Heart left ventricle (tissue), 16 donors: ENCODE data around the gene MUC4. TPM values are rescaled to one million over a fixed set of nuclear protein-coding genes. Genes with fewer than 3 reads are reported as not detected.
A peak's percentile ranks its signal among the peaks of the same experiment; 100 is the strongest.

Experiments used
- ATAC-seq, 4 donors: fragments of 200-7000 bp; cut with Tn5 transposase; one replicate each; pipeline ENCODE4 v1.9.1; 2020 to 2022; ENCODE audit warnings: moderate library complexity in 4 of 4, mild to moderate bottlenecking in 3 of 4, moderate number of reproducible peaks in 1 of 4
- DNase-seq, 5 donors: peaks; one replicate each; pipeline ENCODE4 v3.0.0-alpha.2; 2020
- H3K27ac ChIP-seq, 12 donors: fragments of 200-600 bp; sonication (generic) in 4 of 12; one replicate each; pipeline versions ENCODE4 v1.5.0 to v1.8.0; 2016 to 2022; ENCODE audit warnings: mild to moderate bottlenecking in 2 of 12
- H3K27me3 ChIP-seq, 9 donors: fragments of 200-600 bp; sonication (generic) in 2 of 9; one replicate each; pipeline versions ENCODE4 v1.5.1 to v1.8.0; 2016 to 2022; ENCODE audit warnings: mild to moderate bottlenecking in 3 of 9
- H3K36me3 ChIP-seq, 9 donors: fragments of 200-600 bp; sonication (generic) in 2 of 9; one replicate each; pipeline versions ENCODE4 v1.5.0 to v1.8.0; 2018 to 2022; ENCODE audit warnings: mild to moderate bottlenecking in 2 of 9
- H3K4me1 ChIP-seq, 12 donors: fragments of 200-600 bp; sonication (generic) in 4 of 12; one replicate each; pipeline versions ENCODE4 v1.5.0 to v1.8.0; 2016 to 2022; ENCODE audit warnings: mild to moderate bottlenecking in 3 of 12
- H3K4me3 ChIP-seq, 12 donors: fragments of 200-600 bp; sonication (generic) in 4 of 12; one replicate each; pipeline versions ENCODE4 v1.5.0 to v1.8.0; 2017 to 2022; ENCODE audit warnings: mild to moderate bottlenecking in 9 of 12, moderate library complexity in 4 of 12
- H3K9me3 ChIP-seq, 12 donors: fragments of 200-600 bp; sonication (generic) in 4 of 12; one replicate each; pipeline versions ENCODE4 v1.5.0 to v1.8.0; 2016 to 2022; ENCODE audit warnings: mild to moderate bottlenecking in 1 of 12
- POLR2A ChIP-seq, 2 donors: fragments of 450-650 bp; IDR thresholded peaks; one replicate each; pipeline ENCODE4 v1.6.1; 2017; ENCODE audit warnings: antibody characterized with exemption in 2 of 2, mild to moderate bottlenecking in 2 of 2, moderate library complexity in 2 of 2
- WGBS, 4 donors: extraction: QIAGEN DNeasy Blood & Tissue Kit in 2 of 4; methylation state at CpG; one replicate each; pipeline versions ENCODE4 v1.1.5 to v1.1.7; 2013 to 2018; 5-methylcytosine and 5-hydroxymethylcytosine counted together
- intact Hi-C, 10 donors: fragments of 100-400 bp; cut with DNase I; formaldehyde crosslinking; loops; one replicate each; pipeline versions ENCODE4 v1.11.1 to v1.14.2; 2022
- polyA plus RNA-seq, 2 donors: library from polyadenylated mRNA; stranded (reverse); fragments of 200-250 nt; gene quantifications; one replicate each; pipeline ENCODE4 v1.2.3, GENCODE V29; 2013
- total RNA-seq, 9 donors: library from RNA; depleted of rRNA in 2 of 9; stranded (reverse); fragments of >200 nt in 2 of 9; fragmentation: NEBNext Ultra II Directional in 3 of 9; extraction: Animal tissue kit (Norgen Biotek cat#: 25700) in 3 of 9; gene quantifications; one replicate each; pipeline versions ENCODE4 v1.1.0 to v1.2.4, GENCODE V29; 2016 to 2023
- TF ChIP-seq, protein P1 (sequence below), 12 donors: fragments of 200-600 bp; sonication (generic) in 4 of 12; IDR thresholded peaks; one replicate each; pipeline versions ENCODE4 v1.5.0 to v1.8.0; 2018 to 2022; ENCODE audit warnings: antibody characterized with exemption in 12 of 12, mild to moderate bottlenecking in 5 of 12
- donor health status: ischemic (EF 13 %, LVEDD 7.1; RV severe dilation, severe dysfunction).
- donor health status: healthy with polysubstance abuse.
- donor health status: DM: no; HTN: yes; CAD: no.
- donor health status: DM: no; HTN: no; CAD: no.
- donor health status: ischemic (EF 25% LVEDD 6.9; RV normal size, moderate dysfunction).
- donor health status: ischemic (EF 25% LVEDD 5.7; RV mildly dilated, moderate dysfunction).
- donor health status: healthy.
- donor health status: DM: yes; HTN: yes; CAD: no.
- donor health status: ischemic (EF 35%, LVEDD 5.7; RV mildly dilated, moderate dysfunction).
- donor health status: nonischemic (EF 11% LVEDD 7.7; RV severe dilation, severe dysfunction).
- donor health status: DM: yes; HTN: yes; CAD: no.
- donor health status: PGD.
- donor health status: ischemic (EF 29% LVEDD 5.4; RV normal size, mild dysfunction).
- donor health status: nonischemic (EF 23%, LVEDD 6.1; RV moderate dilation, normal function).

The MUC4 gene
- total and polyA plus RNA-seq, 11 donors, result 0.02 to 0.17 (median 0.03) TPM; not detected in 8

DNA sequence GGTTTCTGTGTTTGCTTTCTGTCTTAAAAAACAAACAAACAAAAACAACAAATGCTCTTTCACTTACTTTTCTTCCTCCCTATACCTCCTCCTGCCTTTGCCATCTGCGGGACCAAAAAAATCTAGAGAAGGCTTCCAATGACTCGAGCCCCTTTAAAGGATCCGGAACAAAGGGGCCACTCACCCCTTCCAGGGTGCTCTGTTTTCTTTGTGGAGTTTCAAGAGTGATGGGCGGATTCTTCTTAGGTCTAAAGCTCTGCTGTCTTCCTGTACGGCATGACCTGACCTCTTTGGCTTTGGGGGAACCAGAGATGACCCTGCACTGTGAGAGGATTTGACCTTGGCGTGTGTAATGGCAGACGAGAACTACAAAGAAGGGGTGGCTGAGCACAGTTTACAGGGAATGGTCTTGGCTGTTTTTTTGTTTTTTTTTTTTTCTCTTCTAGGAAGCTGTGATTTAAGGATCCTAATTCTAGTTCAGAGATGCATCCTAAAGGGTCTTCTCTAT lies 93.2 kb downstream of the MUC4 start:
- 69 to 84% (median 76%) methylated on average over 7 of the region's 7 CpGs for WGBS, 4 donors
- ATAC-seq (no peak), DNase-seq (peak in 1 of 5 donors; percentile 15)
- Histone ChIP-seq H3K9me3 (no peaks in the 10 kb centered on the region), H3K4me1 (no peaks in the 10 kb centered on the region), H3K4me3 (no peak overlapping the region), H3K27me3 (no peaks in the 10 kb centered on the region), H3K27ac (no peak overlapping the region), H3K36me3 (peaks cover 0 to 24% (median 16%) of the 10 kb centered on the region in 9 donors)
- intact Hi-C loops, result loop anchor here in 2 of 10 donors (5.0 kb wide), 2 partner anchors 96 to 101 kb away; no protein-coding TSS in a partner anchor
- TF ChIP-seq POLR2A (IDR thresholded peaks at IDR 0.05), result no peak
- TF ChIP-seq, protein P1, sequence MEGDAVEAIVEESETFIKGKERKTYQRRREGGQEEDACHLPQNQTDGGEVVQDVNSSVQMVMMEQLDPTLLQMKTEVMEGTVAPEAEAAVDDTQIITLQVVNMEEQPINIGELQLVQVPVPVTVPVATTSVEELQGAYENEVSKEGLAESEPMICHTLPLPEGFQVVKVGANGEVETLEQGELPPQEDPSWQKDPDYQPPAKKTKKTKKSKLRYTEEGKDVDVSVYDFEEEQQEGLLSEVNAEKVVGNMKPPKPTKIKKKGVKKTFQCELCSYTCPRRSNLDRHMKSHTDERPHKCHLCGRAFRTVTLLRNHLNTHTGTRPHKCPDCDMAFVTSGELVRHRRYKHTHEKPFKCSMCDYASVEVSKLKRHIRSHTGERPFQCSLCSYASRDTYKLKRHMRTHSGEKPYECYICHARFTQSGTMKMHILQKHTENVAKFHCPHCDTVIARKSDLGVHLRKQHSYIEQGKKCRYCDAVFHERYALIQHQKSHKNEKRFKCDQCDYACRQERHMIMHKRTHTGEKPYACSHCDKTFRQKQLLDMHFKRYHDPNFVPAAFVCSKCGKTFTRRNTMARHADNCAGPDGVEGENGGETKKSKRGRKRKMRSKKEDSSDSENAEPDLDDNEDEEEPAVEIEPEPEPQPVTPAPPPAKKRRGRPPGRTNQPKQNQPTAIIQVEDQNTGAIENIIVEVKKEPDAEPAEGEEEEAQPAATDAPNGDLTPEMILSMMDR (IDR thresholded peaks at IDR 0.05), result no peak

DNA sequence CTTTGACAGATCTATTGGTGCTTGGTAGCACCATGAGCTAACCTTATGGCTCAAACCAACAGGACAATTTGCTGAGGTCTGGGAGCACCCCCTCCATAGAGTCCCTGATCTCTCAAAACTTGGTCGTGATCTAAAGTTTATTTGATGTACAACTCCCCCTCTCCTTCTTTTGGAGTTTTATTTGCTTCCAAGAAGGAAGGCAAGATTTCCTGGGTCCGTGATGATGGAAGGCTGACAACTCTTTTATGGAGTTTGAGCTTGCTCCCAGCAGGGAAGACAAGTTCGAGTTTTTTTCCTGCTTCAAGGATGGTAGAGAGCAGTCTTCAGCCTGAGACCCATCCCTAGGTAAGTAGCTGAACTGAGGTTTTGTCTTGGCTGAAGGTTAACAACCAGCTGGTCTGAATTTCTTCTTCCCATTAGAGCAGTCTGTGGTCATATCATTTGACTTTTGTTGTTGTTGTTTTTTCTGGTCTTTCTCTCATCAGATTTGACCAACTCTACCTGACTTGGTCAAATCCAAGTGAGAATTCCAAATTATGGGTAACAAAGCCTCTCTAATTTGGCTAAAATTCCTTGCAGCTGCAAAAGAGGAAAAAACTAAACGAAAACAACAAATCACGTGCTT lies 93.8 kb downstream of the MUC4 start:
- WGBS, 4 donors, result 73 to 95% (median 76%) methylated on average over 5 of the region's 5 CpGs
- intact Hi-C loops, result loop anchor here in 2 of 10 donors (5.0 kb wide), 2 partner anchors 96 to 101 kb away; no protein-coding TSS in a partner anchor

DNA sequence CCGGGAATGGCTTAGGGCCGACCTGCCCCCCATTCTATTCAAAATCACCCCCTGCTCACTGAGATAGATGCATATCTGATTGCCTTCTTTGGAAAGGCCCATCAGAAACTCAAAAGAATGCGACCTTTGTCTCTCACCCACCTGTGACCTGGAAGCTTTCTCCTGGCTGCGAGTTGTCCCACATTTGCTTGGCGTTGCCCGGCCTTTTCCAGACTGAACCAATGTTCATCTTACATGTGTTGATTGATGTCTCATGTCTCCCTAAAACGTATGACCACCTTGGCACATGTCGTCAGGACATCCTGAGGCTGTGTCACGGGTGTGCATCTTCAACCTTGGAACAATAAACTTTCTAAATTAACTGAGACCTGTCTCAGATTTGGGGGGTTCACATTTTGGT lies 94.3 kb downstream of the MUC4 start:
- ATAC-seq, result no peak
- TF ChIP-seq, protein P1 (IDR thresholded peaks at IDR 0.05), result no peak
- DNase-seq, result peak in 1 of 5 donors; percentile 43
- intact Hi-C loops, result loop anchor here in 2 of 10 donors (5.0 kb wide), 2 partner anchors 95 to 100 kb away; no protein-coding TSS in a partner anchor
- no peaks in the 10 kb centered on the region for H3K4me1 ChIP-seq
- 76 to 85% (median 78%) methylated on average over 9 of the region's 9 CpGs for WGBS, 4 donors
- no peaks in the 10 kb centered on the region for H3K27me3 ChIP-seq
- no peak overlapping the region for H3K27ac ChIP-seq
- no peaks in the 10 kb centered on the region for H3K9me3 ChIP-seq
- no peak overlapping the region for H3K4me3 ChIP-seq
- H3K36me3 ChIP-seq, result peaks cover 0 to 24% (median 16%) of the 10 kb centered on the region in 9 donors

More for the DNA sequence above, 93.8 kb downstream of the MUC4 start:
- H3K4me3 ChIP-seq, result no peak overlapping the region
- H3K9me3 ChIP-seq, result no peaks in the 10 kb centered on the region
- no peak overlapping the region for H3K27ac ChIP-seq
- no peak for TF ChIP-seq POLR2A (IDR thresholded peaks at IDR 0.05)
- TF ChIP-seq, protein P1 (IDR thresholded peaks at IDR 0.05), result no peak
- H3K36me3 ChIP-seq, result peaks cover 0 to 24% (median 16%) of the 10 kb centered on the region in 9 donors
- H3K27me3 ChIP-seq, result no peaks in the 10 kb centered on the region
- H3K4me1 ChIP-seq, result no peaks in the 10 kb centered on the region
- ATAC-seq, result no peak
- no peak for DNase-seq

DNA sequence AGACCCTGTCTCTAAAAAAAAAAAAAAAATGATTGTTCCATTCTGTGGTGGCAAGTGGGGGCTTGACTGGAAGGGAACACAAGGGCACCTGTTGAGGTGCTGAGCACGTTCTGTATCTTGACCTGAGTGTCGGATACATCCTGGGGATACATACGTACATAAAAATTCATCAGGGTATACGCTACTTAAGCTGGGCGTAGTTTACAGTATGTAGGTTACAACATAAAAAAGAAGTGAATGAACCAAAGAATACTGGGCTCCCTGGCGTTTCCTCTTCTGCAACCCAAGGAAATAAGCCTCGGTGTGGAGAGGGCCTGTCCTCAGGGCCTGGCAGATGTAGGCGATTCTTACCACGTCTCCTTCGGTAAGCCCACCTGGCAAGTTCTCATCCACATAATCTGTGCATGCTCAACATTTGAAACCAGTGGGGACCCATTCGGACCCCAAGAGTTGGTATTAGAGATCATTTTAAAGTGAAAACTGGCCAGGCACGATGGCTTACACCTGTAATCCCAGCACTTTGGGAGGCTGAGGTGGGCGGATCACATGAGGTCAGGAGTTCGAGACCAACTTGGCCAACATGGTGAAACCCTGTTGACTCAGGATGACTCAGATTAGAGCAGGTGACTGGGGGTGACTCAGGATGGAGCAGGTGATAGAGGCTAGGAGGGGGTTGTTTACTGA lies 96.0 kb downstream of the MUC4 start:
- TF ChIP-seq, protein P1 (IDR thresholded peaks at IDR 0.05), result no peak
- no peak for TF ChIP-seq POLR2A (IDR thresholded peaks at IDR 0.05)
- intact Hi-C loops, result loop anchor here in 2 of 10 donors (5.0 kb wide), 2 partner anchors 93 to 98 kb away; no protein-coding TSS in a partner anchor
- H3K27ac ChIP-seq, result no peak overlapping the region
- 84 to 94% (median 86%) methylated on average over 14 of the region's 14 CpGs for WGBS, 4 donors
- DNase-seq, result peak in 1 of 5 donors; percentile 17
- ATAC-seq, result peak in 2 of 4 donors; percentile 8 to 23
- no peaks in the 10 kb centered on the region for H3K9me3 ChIP-seq
- no peaks in the 10 kb centered on the region for H3K4me1 ChIP-seq
- H3K27me3 ChIP-seq, result no peaks in the 10 kb centered on the region
- peaks cover 0 to 37% (median 27%) of the 10 kb centered on the region in 9 donors for H3K36me3 ChIP-seq
- no peak overlapping the region for H3K4me3 ChIP-seq
